GF-D8 (cell line): Measurements from ENCODE around the gene CEP20.

Experiments used
- DNase-seq: peaks from one replicate; lab custom pipeline; 2025; lab: John Stamatoyannopoulos, UW

CEP20 gene

DNA sequence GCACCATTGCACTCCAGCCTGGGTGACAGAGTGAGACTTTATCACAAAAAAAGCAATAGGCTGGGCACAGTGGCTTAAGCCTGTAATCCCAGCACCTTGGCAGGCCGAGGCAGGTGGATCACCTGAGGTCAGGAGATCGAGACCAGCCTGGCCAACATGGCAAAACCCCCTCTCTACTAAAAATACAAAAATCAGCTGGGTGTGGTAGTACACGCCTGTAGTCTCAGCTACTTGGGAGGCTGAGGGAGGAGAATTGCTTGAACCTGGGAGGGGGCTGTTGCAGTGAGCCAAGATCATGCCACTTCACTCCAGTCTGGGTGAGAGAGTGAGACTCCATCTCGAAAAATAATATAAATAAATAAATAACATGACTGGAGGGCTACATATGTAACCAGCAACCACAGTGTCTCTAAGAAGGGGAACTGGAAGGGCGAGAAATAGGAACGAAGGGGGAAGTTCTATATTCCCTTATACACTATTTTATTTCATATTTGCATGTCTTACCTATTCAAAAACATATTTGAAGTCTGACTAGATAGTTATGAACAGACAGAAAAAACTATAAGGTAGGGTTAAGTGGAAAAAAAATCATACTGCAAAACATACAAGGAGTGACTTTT is 57.5 kb downstream of the CEP20 start:
- no peak for DNase-seq

DNA sequence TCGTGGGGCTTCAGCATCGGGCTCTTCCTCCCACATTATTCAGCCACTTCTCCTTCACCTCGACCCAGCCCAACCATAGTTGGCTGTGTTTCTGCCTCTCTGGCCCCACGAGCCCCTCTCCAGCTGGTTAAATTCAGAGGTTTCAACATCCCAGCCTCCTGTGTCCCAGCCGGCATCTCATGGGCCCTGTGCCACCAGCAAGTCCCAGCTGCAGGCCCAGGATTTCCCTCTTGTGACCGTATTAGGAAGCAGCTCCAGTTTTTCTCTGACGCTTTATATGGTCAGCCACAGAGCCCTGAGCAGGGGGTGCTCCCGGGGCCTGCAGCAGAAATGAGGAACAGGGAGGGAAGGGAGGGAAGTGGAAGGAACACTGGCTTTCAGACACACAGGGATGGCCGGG is 58.9 kb downstream of the CEP20 start:
- no peak for DNase-seq

DNA sequence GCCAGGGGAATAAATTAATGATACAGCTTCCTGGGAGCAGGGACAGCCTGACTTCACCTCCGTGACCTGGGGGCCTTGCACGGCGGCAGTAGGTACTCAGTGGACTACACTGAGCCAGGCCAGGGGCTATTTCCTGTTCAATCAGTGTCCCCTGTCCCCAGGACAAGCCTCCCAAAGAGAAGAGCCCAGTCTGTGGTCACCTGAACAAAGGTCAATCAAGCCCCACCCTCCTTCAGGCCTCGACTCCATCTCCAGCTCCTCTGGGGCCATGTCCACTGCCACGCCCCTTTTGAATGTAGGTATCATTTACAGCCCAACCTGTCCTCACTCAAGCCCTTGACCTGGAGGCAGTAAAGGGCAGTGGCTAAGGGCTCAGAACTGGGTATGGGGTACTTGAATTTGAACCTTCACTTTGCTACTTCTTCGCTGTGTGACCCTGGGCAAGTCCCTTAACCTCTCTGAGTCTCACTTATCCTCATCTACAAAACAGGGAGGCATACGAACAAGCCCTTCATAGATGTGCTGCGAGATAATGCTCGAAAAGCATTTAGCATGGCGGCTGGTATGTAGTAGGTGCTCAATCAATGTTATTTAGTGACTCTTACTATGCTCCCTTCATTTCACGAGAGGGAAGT is 60.6 kb downstream of the CEP20 start:
- DNase-seq: no peak

DNA sequence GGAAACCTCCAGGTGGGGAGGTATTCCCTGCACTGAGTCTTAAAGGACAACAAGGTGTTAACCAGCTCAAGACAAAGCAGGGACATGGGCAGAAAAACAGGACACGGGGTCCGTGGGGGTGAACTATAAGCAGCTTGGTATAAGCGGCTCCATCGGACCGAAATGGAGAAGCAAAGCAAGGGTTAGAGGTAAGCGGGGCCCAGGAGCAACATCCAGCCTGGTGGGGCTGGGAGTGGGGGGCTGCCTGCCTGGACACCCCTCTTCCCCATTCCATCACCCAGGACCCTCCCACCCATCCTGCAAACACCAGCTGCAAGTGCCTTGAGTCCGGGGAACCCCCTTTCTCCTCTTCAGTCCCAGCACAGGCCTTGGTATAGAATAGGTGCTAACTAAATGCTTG is 61.1 kb downstream of the CEP20 start:
- DNase-seq: no peak

DNA sequence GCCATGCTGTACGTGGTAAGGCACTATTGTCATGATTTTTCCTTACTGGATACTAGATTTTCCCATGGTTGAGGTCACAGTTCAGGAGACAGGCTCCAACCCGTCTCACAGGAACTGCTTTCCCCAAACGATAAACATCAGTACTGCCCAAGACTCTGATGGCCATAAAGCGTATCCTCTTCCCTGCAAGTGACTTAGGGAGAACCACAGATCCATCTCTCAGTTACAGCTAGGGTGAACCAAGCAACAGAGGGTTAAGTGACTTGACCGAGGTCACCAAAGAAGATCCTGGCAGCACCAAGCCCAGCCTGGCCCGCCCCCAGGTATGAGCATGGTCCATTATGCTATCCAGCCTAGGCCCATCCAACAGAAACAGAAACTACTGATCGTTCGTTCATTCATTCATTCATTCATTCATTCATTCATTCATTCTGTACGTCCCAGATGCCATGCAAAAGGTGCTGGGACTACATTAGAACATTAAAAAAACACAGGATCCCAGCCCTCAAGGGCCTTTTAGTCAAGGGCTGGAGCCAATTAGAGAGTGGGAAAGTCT is 62.6 kb downstream of the CEP20 start:
- no peak for DNase-seq

DNA sequence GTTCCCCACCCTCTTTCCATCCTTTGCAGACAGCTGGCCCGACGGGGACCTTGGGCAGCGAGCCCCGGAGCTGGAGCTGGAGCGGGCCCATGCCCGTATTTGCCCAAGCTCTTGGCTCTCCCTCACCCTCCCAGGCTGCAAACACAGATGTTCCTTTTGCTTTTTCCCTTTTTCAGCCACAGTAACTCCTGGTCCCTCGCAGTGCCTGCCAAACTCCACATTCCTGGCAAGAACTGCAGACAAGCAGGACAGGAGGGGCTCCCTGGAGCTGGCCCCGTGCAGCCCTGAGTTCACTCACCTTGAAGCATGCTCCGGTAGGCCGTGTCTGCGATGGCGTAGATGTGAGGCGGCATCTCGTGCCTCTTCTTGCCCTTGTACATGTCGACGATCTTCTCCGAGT is 65.4 kb downstream of the CEP20 start:
- no peak for DNase-seq

DNA sequence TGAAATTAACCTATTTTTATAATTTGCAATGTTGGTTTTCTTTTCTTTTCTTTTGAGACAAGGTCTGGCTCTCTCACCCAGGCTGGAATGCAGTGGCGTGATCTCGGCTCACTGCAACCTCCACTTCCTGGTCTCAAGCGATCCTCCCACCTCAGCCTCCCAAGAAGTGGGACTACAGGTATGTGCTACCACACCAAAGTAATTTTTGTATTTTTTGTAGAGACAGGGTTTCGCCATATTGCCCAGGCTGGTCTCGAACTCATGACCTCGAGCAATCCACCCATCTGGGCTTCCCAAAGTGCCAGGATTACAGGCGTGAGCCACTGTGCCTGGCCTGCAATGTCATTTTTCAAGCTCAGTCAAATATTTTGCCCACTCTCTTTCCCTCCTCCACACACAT is 67.6 kb downstream of the CEP20 start:
- DNase-seq: no peak

DNA sequence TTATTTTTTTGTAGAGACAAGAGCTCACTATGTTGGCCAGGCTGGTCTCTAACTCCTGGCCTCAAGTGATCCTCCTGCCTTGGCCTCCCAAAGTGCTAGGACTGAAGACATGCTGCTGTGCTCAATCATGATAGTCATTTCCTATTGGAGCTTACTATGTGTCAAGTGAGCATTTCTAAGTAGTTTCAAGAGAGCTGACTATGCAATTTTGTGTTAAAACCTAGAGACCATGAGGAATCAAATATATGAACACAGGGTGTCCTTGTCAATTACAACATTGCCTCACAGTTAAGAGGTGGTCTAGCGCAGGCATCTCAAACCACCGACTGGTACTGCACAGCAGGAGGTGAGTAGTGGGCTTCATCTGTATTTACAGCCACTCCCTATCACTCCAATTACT is 69.4 kb downstream of the CEP20 start:
- DNase-seq: no peak

DNA sequence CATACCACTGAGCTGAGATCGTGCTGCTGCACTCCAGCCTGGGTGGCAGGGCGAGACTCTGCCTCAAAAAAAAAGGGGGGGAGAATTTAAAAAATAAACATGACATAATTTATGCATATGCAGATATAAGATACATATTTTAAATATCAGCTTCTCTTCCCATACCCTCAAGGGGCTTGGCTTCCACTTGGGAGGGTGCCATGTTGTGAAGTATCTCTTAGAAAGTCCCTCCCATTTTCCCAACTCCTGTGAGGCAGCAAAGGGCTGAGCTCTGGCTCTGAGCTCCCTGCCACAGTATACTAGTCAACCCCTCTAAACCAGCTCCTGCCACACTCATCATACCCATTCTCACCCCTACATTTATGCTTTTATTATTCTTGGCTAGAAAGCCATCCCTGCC is 71.0 kb downstream of the CEP20 start:
- no peak for DNase-seq

DNA sequence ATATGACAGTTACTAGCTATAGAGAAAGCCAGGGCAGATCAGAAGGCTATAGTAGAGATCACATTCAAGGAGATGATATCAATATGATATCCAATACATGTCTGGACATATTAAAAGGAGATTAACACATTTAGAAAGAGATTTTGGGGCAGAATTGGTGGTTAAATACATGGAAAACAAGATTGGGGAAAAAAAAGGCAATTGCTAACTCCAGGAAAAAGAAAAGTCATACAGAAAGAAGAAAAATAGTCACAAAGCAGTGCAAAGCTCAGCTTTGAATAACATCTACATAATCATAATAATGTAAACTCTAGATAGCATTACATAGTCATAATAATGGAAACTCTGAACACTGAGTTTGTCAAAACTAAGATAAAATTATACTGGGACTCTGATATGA is 72.2 kb downstream of the CEP20 start:
- no peak for DNase-seq
